GM23338 (cell line): ENCODE measurements around the gene PCGF3. TPM values are rescaled to one million over a fixed set of nuclear protein-coding genes. Genes with fewer than 3 reads are reported as not detected.

Source experiments
- ATAC-seq: fragments of 200-7000 bp; cut with Tn5 transposase; 3 replicates; pipeline ENCODE4 v1.9.1; 2020
- DNase-seq: peaks from one replicate; pipeline ENCODE4 v3.0.0-alpha.2; 2015; ENCODE audit warnings: low spot score
- H2AFZ ChIP-seq: fragments of 200-600 bp; sonication (generic); 2 replicates; pipeline ENCODE4 v1.8.0; 2016; ENCODE audit warnings: antibody characterized with exemption, mild to moderate bottlenecking, moderate library complexity
- H3F3A ChIP-seq: fragments of 200-600 bp; sonication (generic); replicated peaks from 2 replicates; pipeline ENCODE4 v1.8.0; 2017; ENCODE audit warnings: antibody characterized with exemption, mixed run types, low read depth
- H3K27ac ChIP-seq: fragments of 200-600 bp; sonication (generic); 2 replicates; pipeline ENCODE4 v1.6.1; 2016; ENCODE audit warnings: low read depth
- H3K27me3 ChIP-seq: fragments of 200-600 bp; sonication (generic); 2 replicates; pipeline ENCODE4 v1.8.0; 2016; ENCODE audit warnings: mild to moderate bottlenecking, mixed run types, moderate library complexity; ENCODE audit not compliant: insufficient read depth
- H3K36me3 ChIP-seq: fragments of 200-600 bp; sonication (generic); 2 replicates; pipeline ENCODE4 v1.8.0; 2016; ENCODE audit warnings: mild to moderate bottlenecking; ENCODE audit not compliant: insufficient read depth
- H3K4me1 ChIP-seq: fragments of 200-600 bp; sonication (generic); 2 replicates; pipeline ENCODE4 v1.8.0; 2016; ENCODE audit warnings: mild to moderate bottlenecking, moderate library complexity; ENCODE audit not compliant: insufficient read depth
- H3K4me2 ChIP-seq: fragments of 200-600 bp; sonication (generic); 2 replicates; pipeline ENCODE4 v1.7.1; 2017; ENCODE audit warnings: mixed run types
- H3K4me3 ChIP-seq: fragments of 200-600 bp; sonication (generic); 2 replicates; pipeline ENCODE4 v1.6.1; 2016; ENCODE audit warnings: mixed run types
- H3K79me2 ChIP-seq: fragments of 200-600 bp; sonication (generic); replicated peaks from 2 replicates; pipeline ENCODE4 v1.8.0; 2017; ENCODE audit warnings: mild to moderate bottlenecking; ENCODE audit not compliant: insufficient read depth
- H3K9me2 ChIP-seq: fragments of 200-600 bp; sonication (generic); 2 replicates; pipeline ENCODE4 v1.8.0; 2017; ENCODE audit not compliant: insufficient read depth
- H4K20me1 ChIP-seq: fragments of 200-600 bp; sonication (generic); replicated peaks from 2 replicates; pipeline ENCODE4 v1.8.0; 2017; ENCODE audit warnings: mild to moderate bottlenecking; ENCODE audit not compliant: insufficient read depth
- H3K27ac Mint-ChIP-seq: 2 replicates; pipeline ENCODE4 v1.8.0; 2020; ENCODE audit warnings: inconsistent platforms, mild to moderate bottlenecking, moderate library complexity, mixed read lengths
- H3K27me3 Mint-ChIP-seq: 3 replicates; pipeline ENCODE4 v1.8.0; 2022; ENCODE audit warnings: low read depth, mild to moderate bottlenecking, moderate library complexity, mixed read lengths, inconsistent platforms; ENCODE audit not compliant: insufficient read depth, poor library complexity
- H3K36me3 Mint-ChIP-seq: 3 replicates; pipeline ENCODE4 v1.8.0; 2021; ENCODE audit warnings: low read depth, mild to moderate bottlenecking, inconsistent platforms, moderate library complexity, mixed read lengths
- H3K4me1 Mint-ChIP-seq: 3 replicates; pipeline ENCODE4 v1.8.0; 2020; ENCODE audit warnings: mild to moderate bottlenecking, inconsistent platforms, mixed read lengths
- H3K4me3 Mint-ChIP-seq: 3 replicates; pipeline ENCODE4 v1.8.0; 2021; ENCODE audit warnings: moderate library complexity, mild to moderate bottlenecking, inconsistent platforms, mixed read lengths
- H3K9me3 Mint-ChIP-seq: 3 replicates; pipeline ENCODE4 v1.8.0; 2020; ENCODE audit warnings: moderate library complexity, mild to moderate bottlenecking, inconsistent platforms, mixed read lengths
- CREB1 ChIP-seq: fragments of 250-450 bp; sonication (Bioruptor Pico); IDR thresholded peaks from 2 replicates; pipeline ENCODE4 v1.5.0; 2020; ENCODE audit warnings: low read depth, mild to moderate bottlenecking, moderate library complexity
- JUNB ChIP-seq: IDR thresholded peaks from one replicate; pipeline ENCODE4 v1.6.1; 2016; ENCODE audit warnings: antibody characterized with exemption; ENCODE audit not compliant: unreplicated experiment
- NANOG ChIP-seq: IDR thresholded peaks from 2 replicates; pipeline ENCODE4 v1.6.1; 2016; ENCODE audit warnings: antibody characterized with exemption, borderline replicate concordance
- STAT1 ChIP-seq: IDR thresholded peaks from one replicate; pipeline ENCODE4 v1.6.1; 2016; ENCODE audit warnings: antibody characterized with exemption; ENCODE audit not compliant: unreplicated experiment
- ZNF114 ChIP-seq: fragments of 250-450 bp; sonication (Bioruptor Pico); IDR thresholded peaks from 2 replicates; pipeline ENCODE4 v1.5.0; 2020; ENCODE audit warnings: mild to moderate bottlenecking, moderate library complexity
- ZNF331 ChIP-seq: fragments of 250-450 bp; sonication (Bioruptor Pico); IDR thresholded peaks from 2 replicates; pipeline ENCODE4 v1.5.0; 2020; ENCODE audit warnings: low read depth, mild to moderate bottlenecking, moderate library complexity
- polyA plus RNA-seq: library from polyadenylated mRNA; unstranded; fragments of >200 nt; fragmentation: Nextera tagmentation; extraction: Ambion mirVana; gene quantifications from 2 replicates; pipeline ENCODE4 v1.2.1, GENCODE V29; 2016
- total RNA-seq: library from RNA; depleted of rRNA; stranded (reverse); fragments of >200 nt; shearing (Covaris generic); gene quantifications from 2 replicates; pipeline ENCODE4 v1.2.3, GENCODE V29; 2014
- TF ChIP-seq, protein P1 (sequence below), 2 experiments: fragments of 200-600 bp in 1 of 2; sonication (generic) in 1 of 2; conservative IDR thresholded peaks; 2 replicates each; pipeline versions ENCODE4 v1.5.1 to v1.6.1; 2016 to 2017; ENCODE audit warnings: antibody characterized with exemption in 2 of 2, low read depth in 2 of 2, mild to moderate bottlenecking in 2 of 2, moderate library complexity in 1 of 2
- TF ChIP-seq, protein P2 (sequence below): IDR thresholded peaks from one replicate; pipeline ENCODE4 v1.6.1; 2018; ENCODE audit warnings: antibody characterized with exemption; ENCODE audit not compliant: unreplicated experiment
- TF ChIP-seq, protein P3 (sequence below): IDR thresholded peaks from 2 replicates; pipeline ENCODE4 v1.6.1; 2016; ENCODE audit warnings: antibody characterized with exemption
- TF ChIP-seq, protein P4 (sequence below): fragments of 250-450 bp; sonication (Bioruptor Pico); IDR thresholded peaks from 2 replicates; pipeline ENCODE4 v1.5.0; 2020; ENCODE audit warnings: mild to moderate bottlenecking, moderate library complexity

The PCGF3 gene
- total and polyA plus RNA-seq, 2 experiments from 2014 or later: 33.1 to 49.0 TPM

DNA sequence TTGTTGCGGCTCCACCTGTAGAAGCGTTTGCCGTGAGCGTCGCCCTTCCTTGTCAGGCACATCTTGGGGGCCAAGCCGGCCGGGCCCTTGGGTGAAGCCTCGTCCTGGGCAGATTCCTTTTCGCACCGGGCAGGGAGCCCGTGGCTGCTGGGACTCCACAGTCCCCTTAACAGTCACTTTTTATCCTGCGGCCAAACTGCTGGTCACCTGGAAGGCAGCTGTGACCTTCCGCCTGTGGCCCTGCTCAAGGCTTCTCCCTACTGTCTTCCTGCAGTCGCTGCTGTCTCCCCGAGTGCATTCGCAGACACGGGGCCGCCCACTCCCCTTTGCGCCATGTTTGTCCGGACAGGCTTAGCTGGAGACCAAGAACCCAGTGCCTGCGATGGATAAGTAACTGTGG is 55.0 kb downstream of the PCGF3 start:
- Mint-ChIP-seq H3K4me1 (peaks cover 3% of the 10 kb centered on the region; the same call in 2 of the 3 replicates), H3K9me3 (peaks cover 22% of the 10 kb centered on the region), H3K27ac (no peak overlapping the region), H3K36me3 (peaks cover 80% of the 10 kb centered on the region), H3K4me3 (no peak overlapping the region), H3K27me3 (peaks cover 13% of the 10 kb centered on the region)
- no peaks in the 10 kb centered on the region for H3K27me3 ChIP-seq
- H4K20me1 ChIP-seq: peaks cover 16% of the 10 kb centered on the region
- H2AFZ ChIP-seq: no peak overlapping the region
- DNase-seq: no peak
- H3K9me2 ChIP-seq: no peaks in the 10 kb centered on the region
- no peak for ATAC-seq
- no peak overlapping the region for H3K27ac ChIP-seq
- H3K36me3 ChIP-seq: peaks cover 6% of the 10 kb centered on the region
- no peak overlapping the region for H3K4me3 ChIP-seq
- H3K4me2 ChIP-seq: no peak overlapping the region
- no peak for TF ChIP-seq ZNF331 (CRISPR knock-in tag)
- TF ChIP-seq, protein P1, sequence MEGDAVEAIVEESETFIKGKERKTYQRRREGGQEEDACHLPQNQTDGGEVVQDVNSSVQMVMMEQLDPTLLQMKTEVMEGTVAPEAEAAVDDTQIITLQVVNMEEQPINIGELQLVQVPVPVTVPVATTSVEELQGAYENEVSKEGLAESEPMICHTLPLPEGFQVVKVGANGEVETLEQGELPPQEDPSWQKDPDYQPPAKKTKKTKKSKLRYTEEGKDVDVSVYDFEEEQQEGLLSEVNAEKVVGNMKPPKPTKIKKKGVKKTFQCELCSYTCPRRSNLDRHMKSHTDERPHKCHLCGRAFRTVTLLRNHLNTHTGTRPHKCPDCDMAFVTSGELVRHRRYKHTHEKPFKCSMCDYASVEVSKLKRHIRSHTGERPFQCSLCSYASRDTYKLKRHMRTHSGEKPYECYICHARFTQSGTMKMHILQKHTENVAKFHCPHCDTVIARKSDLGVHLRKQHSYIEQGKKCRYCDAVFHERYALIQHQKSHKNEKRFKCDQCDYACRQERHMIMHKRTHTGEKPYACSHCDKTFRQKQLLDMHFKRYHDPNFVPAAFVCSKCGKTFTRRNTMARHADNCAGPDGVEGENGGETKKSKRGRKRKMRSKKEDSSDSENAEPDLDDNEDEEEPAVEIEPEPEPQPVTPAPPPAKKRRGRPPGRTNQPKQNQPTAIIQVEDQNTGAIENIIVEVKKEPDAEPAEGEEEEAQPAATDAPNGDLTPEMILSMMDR (conservative IDR thresholded peaks at IDR 0.05; ENCODE audit: low read depth in 2 of 2): no peak
- no peak for TF ChIP-seq STAT1
- TF ChIP-seq, protein P2, sequence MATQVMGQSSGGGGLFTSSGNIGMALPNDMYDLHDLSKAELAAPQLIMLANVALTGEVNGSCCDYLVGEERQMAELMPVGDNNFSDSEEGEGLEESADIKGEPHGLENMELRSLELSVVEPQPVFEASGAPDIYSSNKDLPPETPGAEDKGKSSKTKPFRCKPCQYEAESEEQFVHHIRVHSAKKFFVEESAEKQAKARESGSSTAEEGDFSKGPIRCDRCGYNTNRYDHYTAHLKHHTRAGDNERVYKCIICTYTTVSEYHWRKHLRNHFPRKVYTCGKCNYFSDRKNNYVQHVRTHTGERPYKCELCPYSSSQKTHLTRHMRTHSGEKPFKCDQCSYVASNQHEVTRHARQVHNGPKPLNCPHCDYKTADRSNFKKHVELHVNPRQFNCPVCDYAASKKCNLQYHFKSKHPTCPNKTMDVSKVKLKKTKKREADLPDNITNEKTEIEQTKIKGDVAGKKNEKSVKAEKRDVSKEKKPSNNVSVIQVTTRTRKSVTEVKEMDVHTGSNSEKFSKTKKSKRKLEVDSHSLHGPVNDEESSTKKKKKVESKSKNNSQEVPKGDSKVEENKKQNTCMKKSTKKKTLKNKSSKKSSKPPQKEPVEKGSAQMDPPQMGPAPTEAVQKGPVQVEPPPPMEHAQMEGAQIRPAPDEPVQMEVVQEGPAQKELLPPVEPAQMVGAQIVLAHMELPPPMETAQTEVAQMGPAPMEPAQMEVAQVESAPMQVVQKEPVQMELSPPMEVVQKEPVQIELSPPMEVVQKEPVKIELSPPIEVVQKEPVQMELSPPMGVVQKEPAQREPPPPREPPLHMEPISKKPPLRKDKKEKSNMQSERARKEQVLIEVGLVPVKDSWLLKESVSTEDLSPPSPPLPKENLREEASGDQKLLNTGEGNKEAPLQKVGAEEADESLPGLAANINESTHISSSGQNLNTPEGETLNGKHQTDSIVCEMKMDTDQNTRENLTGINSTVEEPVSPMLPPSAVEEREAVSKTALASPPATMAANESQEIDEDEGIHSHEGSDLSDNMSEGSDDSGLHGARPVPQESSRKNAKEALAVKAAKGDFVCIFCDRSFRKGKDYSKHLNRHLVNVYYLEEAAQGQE: no peak
- TF ChIP-seq CREB1: no peak
- TF ChIP-seq, protein P3, sequence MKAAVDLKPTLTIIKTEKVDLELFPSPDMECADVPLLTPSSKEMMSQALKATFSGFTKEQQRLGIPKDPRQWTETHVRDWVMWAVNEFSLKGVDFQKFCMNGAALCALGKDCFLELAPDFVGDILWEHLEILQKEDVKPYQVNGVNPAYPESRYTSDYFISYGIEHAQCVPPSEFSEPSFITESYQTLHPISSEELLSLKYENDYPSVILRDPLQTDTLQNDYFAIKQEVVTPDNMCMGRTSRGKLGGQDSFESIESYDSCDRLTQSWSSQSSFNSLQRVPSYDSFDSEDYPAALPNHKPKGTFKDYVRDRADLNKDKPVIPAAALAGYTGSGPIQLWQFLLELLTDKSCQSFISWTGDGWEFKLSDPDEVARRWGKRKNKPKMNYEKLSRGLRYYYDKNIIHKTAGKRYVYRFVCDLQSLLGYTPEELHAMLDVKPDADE: no peak
- TF ChIP-seq, protein P4, sequence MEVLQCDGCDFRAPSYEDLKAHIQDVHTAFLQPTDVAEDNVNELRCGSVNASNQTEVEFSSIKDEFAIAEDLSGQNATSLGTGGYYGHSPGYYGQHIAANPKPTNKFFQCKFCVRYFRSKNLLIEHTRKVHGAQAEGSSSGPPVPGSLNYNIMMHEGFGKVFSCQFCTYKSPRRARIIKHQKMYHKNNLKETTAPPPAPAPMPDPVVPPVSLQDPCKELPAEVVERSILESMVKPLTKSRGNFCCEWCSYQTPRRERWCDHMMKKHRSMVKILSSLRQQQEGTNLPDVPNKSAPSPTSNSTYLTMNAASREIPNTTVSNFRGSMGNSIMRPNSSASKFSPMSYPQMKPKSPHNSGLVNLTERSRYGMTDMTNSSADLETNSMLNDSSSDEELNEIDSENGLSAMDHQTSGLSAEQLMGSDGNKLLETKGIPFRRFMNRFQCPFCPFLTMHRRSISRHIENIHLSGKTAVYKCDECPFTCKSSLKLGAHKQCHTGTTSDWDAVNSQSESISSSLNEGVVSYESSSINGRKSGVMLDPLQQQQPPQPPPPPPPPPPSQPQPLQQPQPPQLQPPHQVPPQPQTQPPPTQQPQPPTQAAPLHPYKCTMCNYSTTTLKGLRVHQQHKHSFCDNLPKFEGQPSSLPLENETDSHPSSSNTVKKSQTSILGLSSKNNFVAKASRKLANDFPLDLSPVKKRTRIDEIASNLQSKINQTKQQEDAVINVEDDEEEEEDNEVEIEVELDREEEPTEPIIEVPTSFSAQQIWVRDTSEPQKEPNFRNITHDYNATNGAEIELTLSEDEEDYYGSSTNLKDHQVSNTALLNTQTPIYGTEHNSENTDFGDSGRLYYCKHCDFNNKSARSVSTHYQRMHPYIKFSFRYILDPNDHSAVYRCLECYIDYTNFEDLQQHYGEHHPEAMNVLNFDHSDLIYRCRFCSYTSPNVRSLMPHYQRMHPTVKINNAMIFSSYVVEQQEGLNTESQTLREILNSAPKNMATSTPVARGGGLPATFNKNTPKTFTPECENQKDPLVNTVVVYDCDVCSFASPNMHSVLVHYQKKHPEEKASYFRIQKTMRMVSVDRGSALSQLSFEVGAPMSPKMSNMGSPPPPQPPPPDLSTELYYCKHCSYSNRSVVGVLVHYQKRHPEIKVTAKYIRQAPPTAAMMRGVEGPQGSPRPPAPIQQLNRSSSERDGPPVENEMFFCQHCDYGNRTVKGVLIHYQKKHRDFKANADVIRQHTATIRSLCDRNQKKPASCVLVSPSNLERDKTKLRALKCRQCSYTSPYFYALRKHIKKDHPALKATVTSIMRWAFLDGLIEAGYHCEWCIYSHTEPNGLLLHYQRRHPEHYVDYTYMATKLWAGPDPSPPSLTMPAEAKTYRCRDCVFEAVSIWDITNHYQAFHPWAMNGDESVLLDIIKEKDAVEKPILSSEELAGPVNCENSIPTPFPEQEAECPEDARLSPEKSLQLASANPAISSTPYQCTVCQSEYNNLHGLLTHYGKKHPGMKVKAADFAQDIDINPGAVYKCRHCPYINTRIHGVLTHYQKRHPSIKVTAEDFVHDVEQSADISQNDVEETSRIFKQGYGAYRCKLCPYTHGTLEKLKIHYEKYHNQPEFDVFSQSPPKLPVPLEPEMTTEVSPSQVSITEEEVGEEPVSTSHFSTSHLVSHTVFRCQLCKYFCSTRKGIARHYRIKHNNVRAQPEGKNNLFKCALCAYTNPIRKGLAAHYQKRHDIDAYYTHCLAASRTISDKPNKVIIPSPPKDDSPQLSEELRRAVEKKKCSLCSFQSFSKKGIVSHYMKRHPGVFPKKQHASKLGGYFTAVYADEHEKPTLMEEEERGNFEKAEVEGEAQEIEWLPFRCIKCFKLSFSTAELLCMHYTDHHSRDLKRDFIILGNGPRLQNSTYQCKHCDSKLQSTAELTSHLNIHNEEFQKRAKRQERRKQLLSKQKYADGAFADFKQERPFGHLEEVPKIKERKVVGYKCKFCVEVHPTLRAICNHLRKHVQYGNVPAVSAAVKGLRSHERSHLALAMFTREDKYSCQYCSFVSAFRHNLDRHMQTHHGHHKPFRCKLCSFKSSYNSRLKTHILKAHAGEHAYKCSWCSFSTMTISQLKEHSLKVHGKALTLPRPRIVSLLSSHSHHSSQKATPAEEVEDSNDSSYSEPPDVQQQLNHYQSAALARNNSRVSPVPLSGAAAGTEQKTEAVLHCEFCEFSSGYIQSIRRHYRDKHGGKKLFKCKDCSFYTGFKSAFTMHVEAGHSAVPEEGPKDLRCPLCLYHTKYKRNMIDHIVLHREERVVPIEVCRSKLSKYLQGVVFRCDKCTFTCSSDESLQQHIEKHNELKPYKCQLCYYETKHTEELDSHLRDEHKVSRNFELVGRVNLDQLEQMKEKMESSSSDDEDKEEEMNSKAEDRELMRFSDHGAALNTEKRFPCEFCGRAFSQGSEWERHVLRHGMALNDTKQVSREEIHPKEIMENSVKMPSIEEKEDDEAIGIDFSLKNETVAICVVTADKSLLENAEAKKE (CRISPR knock-in tag): no peak
- TF ChIP-seq JUNB: no peak
- no peak for TF ChIP-seq NANOG
- TF ChIP-seq ZNF114 (CRISPR knock-in tag): no peak
- H3F3A ChIP-seq: peaks cover 9% of the 10 kb centered on the region
- 0 out of 2 replicates have a peak, but pooled peaks cover 1% of the 10 kb centered on the region for H3K79me2 ChIP-seq
- 0 out of 2 replicates have a peak, but pooled peaks cover 3% of the 10 kb centered on the region for H3K4me1 ChIP-seq
